HG03354 (cell line): ENCODE data around the gene GOLGA6L4.
A peak's percentile ranks its signal among the peaks of the same experiment; 100 is the strongest.
"Not testable (repeated sequence)": the region's sequence is repeated elsewhere in the genome, so short reads cannot be mapped to it uniquely, and the experiment has no call there.

Experiments used
- ATAC-seq: cut with Tn5 transposase; IDR thresholded peaks from one replicate; pipeline ENCODE4 v1.9.1; 2021; ENCODE audit warnings: mild to moderate bottlenecking; ENCODE audit not compliant: unreplicated experiment, poor library complexity, severe bottlenecking

GOLGA6L4 gene, protein sequence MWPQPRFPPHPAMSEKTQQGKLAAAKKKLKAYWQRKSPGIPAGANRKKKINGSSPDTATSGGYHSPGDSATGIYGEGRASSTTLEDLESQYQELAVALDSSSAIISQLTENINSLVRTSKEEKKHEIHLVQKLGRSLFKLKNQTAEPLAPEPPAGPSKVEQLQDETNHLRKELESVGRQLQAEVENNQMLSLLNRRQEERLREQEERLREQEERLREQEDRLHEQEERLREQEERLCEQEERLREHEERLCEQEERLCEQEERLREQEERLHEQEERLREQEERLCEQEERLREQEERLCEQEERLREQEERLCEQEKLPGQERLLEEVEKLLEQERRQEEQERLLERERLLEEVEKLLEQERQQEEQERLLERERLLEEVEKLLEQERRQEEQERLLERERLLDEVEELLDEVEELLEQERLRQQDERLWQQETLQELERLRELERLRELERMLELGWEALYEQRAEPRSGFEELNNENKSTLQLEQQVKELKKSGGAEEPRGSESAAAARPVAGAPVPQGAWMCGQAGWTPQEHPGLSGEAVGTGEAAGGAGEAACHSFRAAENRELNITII

DNA sequence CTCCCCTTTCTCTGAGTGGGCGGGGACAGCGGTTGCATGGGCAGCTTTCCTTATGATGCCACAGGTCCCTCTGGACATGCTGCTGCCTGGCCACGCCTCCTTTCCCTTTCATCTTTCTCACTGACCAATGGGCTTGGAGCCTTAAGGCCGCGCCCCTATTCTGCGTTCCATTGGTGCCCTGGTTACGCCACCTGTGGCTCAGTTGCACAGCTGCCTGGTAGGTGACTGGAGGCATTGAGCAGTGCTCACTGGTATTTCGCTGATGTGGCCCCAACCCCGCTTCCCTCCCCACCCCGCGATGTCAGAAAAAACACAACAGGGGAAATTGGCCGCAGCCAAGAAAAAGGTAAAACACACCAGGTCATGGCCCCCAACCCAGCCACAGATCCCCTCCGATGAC, at the start of gene GOLGA6L4:
GOLGA6L4 (plus strand) TSS at position 201 of the 400 bp plus-strand sequence; CDS start at position 263, 62 bp downstream.
- ATAC-seq, result not testable (repeated sequence)

- ATAC-seq, result not testable (repeated sequence)
These were observed 42.6 kb upstream of the GOLGA6L4 start for GRCh38 chr15:84192982-84193381.

DNA sequence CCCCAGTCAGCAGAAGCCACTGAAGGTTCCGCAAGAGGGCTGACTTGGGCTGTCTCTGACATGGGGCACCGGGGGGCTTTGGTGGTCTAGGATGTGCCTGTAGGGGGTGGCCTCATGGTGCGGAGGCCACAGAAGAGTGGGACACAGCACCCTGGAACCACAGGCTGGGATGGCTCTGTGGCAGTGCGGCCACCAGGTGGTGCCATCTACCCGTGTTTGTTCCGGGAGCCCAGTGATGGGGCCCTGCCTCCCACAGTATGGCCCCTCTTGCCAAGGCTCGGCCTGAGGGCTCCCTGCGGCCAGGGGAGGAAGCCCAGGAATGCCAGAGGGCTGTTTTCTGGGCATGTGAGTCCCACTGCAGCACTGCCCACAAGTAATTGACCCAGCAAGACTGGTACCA, 40.0 kb upstream of the GOLGA6L4 start:
- ATAC-seq, result peak; percentile 98

- not testable (repeated sequence) for ATAC-seq
These were observed 38.9 kb upstream of the GOLGA6L4 start for GRCh38 chr15:84196530-84197188.

DNA sequence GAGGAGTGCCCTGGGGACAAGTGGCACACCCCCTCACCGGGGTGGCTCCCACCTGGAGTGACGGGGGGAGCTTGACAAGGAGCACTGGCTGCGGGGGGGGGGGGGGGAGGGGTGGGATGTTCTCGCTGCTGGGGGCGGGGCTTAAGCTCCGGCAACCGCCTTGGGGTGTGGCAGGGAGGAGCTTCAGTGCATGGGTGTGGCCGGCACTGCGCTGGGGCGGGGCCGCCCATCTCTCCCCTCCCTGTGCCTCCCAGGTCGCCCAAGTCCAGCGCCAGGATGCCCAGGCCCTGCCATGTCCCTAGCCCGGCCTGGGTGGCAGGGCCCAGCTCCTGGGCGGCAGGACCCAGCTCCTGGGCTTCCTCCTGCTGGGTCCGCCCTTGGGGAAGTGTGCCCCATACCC, 35.7 kb upstream of the GOLGA6L4 start:
- ATAC-seq, result not testable (repeated sequence)

DNA sequence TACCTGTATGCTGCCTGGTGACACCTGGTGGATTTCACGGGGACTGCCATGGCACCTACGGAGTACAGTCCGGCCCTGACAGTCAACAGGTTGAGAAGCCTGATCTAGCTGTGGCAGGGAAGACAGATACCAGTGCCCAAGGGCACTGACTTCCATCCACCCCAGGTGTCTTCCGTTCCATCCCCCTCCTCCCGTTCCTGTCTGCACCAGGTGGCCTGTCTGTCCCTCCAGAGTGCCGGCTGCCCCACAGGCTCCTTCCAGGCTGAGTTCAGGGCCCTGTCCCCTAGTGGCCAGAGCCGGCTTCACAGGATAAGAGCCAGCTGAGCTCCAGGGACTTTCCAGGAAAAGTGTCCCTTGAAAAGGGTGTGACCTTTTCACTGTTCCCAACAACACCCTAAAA, 10.9 kb downstream of the GOLGA6L4 start:
- ATAC-seq, result not testable (repeated sequence)
